Small intestine (tissue), 7 donors: Measurements from ENCODE around the gene LSM11. TPM values are rescaled to one million over a fixed set of nuclear protein-coding genes. Genes with fewer than 3 reads are reported as not detected.

ENCODE experiments used
- DNase-seq, 2 donors: peaks; one replicate each; pipeline versions ENCODE4 v3.0.0 to v3.0.0-alpha.2; 2013
- FAIRE-seq: peaks from 2 replicates; lab custom pipeline; 2012; peaks lifted over from hg19 to GRCh38; lab: Jason Lieb, UNC
- H3K27ac ChIP-seq, 3 donors: one replicate each; pipeline ENCODE4 v1.5.1; 2013; ENCODE audit warnings: low read length in 2 of 3, mild to moderate bottlenecking in 2 of 3, control low read depth in 1 of 3, inconsistent platforms in 1 of 3, low read depth in 1 of 3, moderate library complexity in 1 of 3
- H3K27me3 ChIP-seq, 3 donors: one replicate each; pipeline ENCODE4 v1.6.1; 2013; ENCODE audit warnings: low read length in 3 of 3, inconsistent platforms in 1 of 3; ENCODE audit not compliant: control insufficient read depth in 3 of 3, insufficient read depth in 3 of 3
- H3K36me3 ChIP-seq, 3 donors: one replicate each; pipeline ENCODE4 v1.6.1; 2013; ENCODE audit warnings: low read length in 3 of 3, inconsistent platforms in 1 of 3, low read depth in 1 of 3, mild to moderate bottlenecking in 1 of 3, moderate library complexity in 1 of 3; ENCODE audit not compliant: control insufficient read depth in 3 of 3, insufficient read depth in 2 of 3
- H3K4me1 ChIP-seq, 3 donors: one replicate each; pipeline ENCODE4 v1.6.1; 2013; ENCODE audit warnings: low read length in 2 of 3, inconsistent platforms in 1 of 3, low read depth in 1 of 3, mild to moderate bottlenecking in 1 of 3, moderate library complexity in 1 of 3; ENCODE audit not compliant: control insufficient read depth in 3 of 3, insufficient read depth in 2 of 3
- H3K4me3 ChIP-seq, 3 donors: one replicate each; pipeline ENCODE4 v1.5.1; 2013; ENCODE audit warnings: low read length in 3 of 3, control low read depth in 1 of 3, inconsistent platforms in 1 of 3, low read depth in 1 of 3, mild to moderate bottlenecking in 1 of 3, moderate library complexity in 1 of 3
- H3K9me3 ChIP-seq, 2 donors: one replicate each; pipeline ENCODE4 v1.6.1; 2013; ENCODE audit warnings: low read depth in 1 of 2, low read length in 1 of 2; ENCODE audit not compliant: control insufficient read depth in 2 of 2, insufficient read depth in 1 of 2
- WGBS, 3 donors: extraction: QIAGEN DNeasy Blood & Tissue Kit; methylation state at CpG; one replicate each; pipeline ENCODE4 v1.1.7; 2013; 5-methylcytosine and 5-hydroxymethylcytosine counted together
- polyA plus RNA-seq, 4 donors: library from polyadenylated mRNA; stranded (reverse) in 3 of 4; unstranded in 1 of 4; fragments of 200-250 nt in 3 of 4; fragments of 120-200 nt in 1 of 4; gene quantifications; one replicate each; pipeline versions ENCODE4 v1.2.1 to v1.2.3, GENCODE V29; 2013
- donor health status: healthy with polysubstance abuse.
- donor health status: control.
- donor health status: control.
- donor health status: Bipolar disorder and iron deficiency.
- donor health status: healthy.

The LSM11 gene
- polyA plus RNA-seq, 4 donors, result 1.4 to 7.5 (median 2.1) TPM

- Histone ChIP-seq H3K9me3 (no peaks in the 10 kb centered on the region), H3K27ac (no peak overlapping the region), H3K4me3 (no peak overlapping the region), H3K4me1 (no peaks in the 10 kb centered on the region), H3K36me3 (peaks cover 2 to 23% (median 5%) of the 10 kb centered on the region in 3 donors), H3K27me3 (no peaks in the 10 kb centered on the region)
- FAIRE-seq, result no peak
- DNase-seq, result no peak
- WGBS, 3 donors, result 71 to 82% (median 78%) methylated on average over 1 of the region's 1 CpG
These were observed 56.6 kb downstream of the LSM11 start for GRCh38 chr5:157800137-157800536.

GRCh38 chr5:157802736-157803135 is 59.2 kb downstream of the LSM11 start:
- Histone ChIP-seq H3K27ac (no peak overlapping the region), H3K9me3 (no peaks in the 10 kb centered on the region), H3K36me3 (peaks cover 2 to 16% (median 12%) of the 10 kb centered on the region in 3 donors), H3K4me3 (no peak overlapping the region), H3K27me3 (no peaks in the 10 kb centered on the region), H3K4me1 (no peaks in the 10 kb centered on the region)
- FAIRE-seq (no peak), DNase-seq (no peak)
- 94 to 95% (median 94%) methylated on average over 6 of the region's 6 CpGs for WGBS, 3 donors

GRCh38 chr5:157808043-157808442 is 64.5 kb downstream of the LSM11 start:
- WGBS, 3 donors, result 88 to 98% (median 96%) methylated on average over 2 of the region's 2 CpGs
- Histone ChIP-seq H3K36me3 (peaks cover 2 to 25% (median 9%) of the 10 kb centered on the region in 3 donors), H3K9me3 (no peaks in the 10 kb centered on the region), H3K4me1 (no peaks in the 10 kb centered on the region), H3K27ac (no peak overlapping the region), H3K4me3 (no peak overlapping the region), H3K27me3 (no peaks in the 10 kb centered on the region)
- FAIRE-seq, result no peak
- DNase-seq, result no peak

Other genes starting within 250 kb of the LSM11 start
- 1 to 10 TPM in 2 of 4 donors, under 1 TPM in 2; 0.67 to 6.5 (median 2.2) TPM for gene ADAM19, start 167.9 kb upstream of the LSM11 start, polyA plus RNA-seq
- gene SOX30, start 91.3 kb upstream of the LSM11 start, polyA plus RNA-seq, result under 1 TPM in 3 of 4 donors, not detected in 1; 0.15 to 0.96 (median 0.22) TPM
- 1 to 10 TPM in 1 of 4 donors, under 1 TPM in 1, not detected in 2; 0.22 to 1.2 TPM for gene C5orf52, start 72.2 kb upstream of the LSM11 start, polyA plus RNA-seq
- gene THG1L, start 12.3 kb upstream of the LSM11 start, polyA plus RNA-seq, result 10 to 100 TPM in 3 of 4 donors, 1 to 10 TPM in 1; 6.0 to 29.6 (median 14.7) TPM
- 100 to 1,000 TPM in 1 of 4 donors, 10 to 100 TPM in 3; 37.3 to 145 (median 67.7) TPM for gene CLINT1, start 115.4 kb downstream of the LSM11 start, polyA plus RNA-seq